ENCODE measurements around the gene OBP2B. TPM values are rescaled to one million over a fixed set of nuclear protein-coding genes. Genes with fewer than 3 reads are reported as not detected.

Gene OBP2B
- total and polyA plus RNA-seq, 2 donors (not counting 1 experiment from before 2014, with no cell fraction given) = not detected

- TF ChIP-seq CTCF (conservative IDR thresholded peaks at IDR 0.05 in 1 of 2, IDR thresholded peaks at IDR 0.05 in 1 of 2; ENCODE audit: low read depth in 1 of 2, low read length in 2 of 2) (no peak), EZH2 (IDR thresholded peaks at IDR 0.05; ENCODE audit: low read length, missing control alignments) (no peak)
- no peak overlapping the region for H3K9ac ChIP-seq (ENCODE audit: insufficient read depth, low read length)
- no peaks in the 10 kb centered on the region for H3K36me3 ChIP-seq (ENCODE audit: control insufficient read depth, insufficient read depth, low read length)
- no peaks in the 10 kb centered on the region for H3K79me2 ChIP-seq (ENCODE audit: control insufficient read depth, insufficient read depth, low read length)
- no peak overlapping the region for H3K27ac ChIP-seq (ENCODE audit: insufficient read depth, low read length)
- no peak overlapping the region for H3K4me3 ChIP-seq (replicated peaks in 1 of 4; ENCODE audit: control extremely low read depth in 1 of 4, insufficient read depth in 1 of 4, low read depth in 3 of 4, low read length in 4 of 4)
- H3K27me3 ChIP-seq (ENCODE audit: control insufficient read depth, insufficient read depth, low read length) = no peaks in the 10 kb centered on the region
- no peak overlapping the region for H3K4me2 ChIP-seq (ENCODE audit: extremely low read depth, insufficient read depth, low read length)
- no peaks in the 10 kb centered on the region for H4K20me1 ChIP-seq (ENCODE audit: control insufficient read depth, extremely low read depth, insufficient read depth, low read length)
- no peaks in the 10 kb centered on the region for H3K9me3 ChIP-seq (ENCODE audit: control insufficient read depth, insufficient read depth, low read depth, low read length)
- H2AFZ ChIP-seq (ENCODE audit: low read length) = no peak overlapping the region
- H3K4me1 ChIP-seq (ENCODE audit: control insufficient read depth, extremely low read depth, insufficient read depth, low read length) = no peaks in the 10 kb centered on the region
- DNase-seq (ENCODE audit: low read depth in 2 of 2) = no peak
Observed at GRCh38 chr9:133227242-133227860, 18.3 kb upstream of the OBP2B start.

DNA sequence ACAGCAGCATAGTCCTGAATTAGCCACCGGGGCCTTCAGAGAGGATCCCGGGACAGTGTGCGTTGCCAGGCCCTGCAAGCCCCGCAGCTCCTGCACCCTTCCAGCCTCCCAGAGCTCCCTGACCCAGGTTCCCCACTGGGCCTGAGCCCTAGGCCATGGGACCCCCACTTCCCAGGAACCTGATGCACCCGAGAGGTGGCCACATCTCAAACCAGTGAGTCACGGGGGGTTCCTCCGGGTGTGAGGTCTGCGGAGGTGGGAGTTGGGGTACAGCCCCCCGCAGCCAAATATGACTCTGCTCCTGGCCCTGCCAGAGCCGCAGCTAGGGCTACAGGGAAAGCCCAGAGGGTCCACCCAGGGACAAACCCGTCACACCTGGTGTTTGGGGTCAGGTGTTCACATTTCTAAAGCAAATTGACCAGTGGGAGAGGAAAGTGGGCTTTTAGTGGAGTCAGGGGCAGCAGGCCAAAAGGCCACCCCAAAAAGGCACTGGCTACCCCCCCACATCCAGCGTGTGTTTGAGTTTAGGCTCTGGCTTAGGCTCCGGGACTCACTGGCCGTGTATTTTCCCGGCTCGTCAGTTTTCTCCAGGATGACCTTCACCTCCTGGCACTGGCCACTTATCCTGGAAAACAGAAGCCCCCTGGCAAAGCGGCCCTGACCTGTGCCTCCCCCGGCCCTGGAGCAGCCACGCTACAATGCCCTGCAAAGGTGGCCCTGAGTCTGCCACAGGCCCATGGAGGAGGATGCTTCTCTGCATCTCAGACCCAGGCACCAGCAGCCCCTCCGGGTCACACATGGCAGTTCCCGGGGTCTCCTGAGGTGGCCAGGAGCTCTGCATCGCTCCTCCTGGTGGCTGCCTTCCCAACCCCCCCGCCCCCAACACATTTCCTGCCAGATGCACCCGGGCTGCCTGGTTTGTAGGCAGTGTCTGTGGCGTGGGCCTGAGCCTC, 17.4 kb upstream of the OBP2B start:
- no peaks in the 10 kb centered on the region for H4K20me1 ChIP-seq (ENCODE audit: control insufficient read depth, extremely low read depth, insufficient read depth, low read length)
- H2AFZ ChIP-seq (ENCODE audit: low read length) = no peak overlapping the region
- no peak overlapping the region for H3K4me3 ChIP-seq (replicated peaks in 1 of 4; ENCODE audit: control extremely low read depth in 1 of 4, insufficient read depth in 1 of 4, low read depth in 3 of 4, low read length in 4 of 4)
- no peak overlapping the region for H3K4me2 ChIP-seq (ENCODE audit: extremely low read depth, insufficient read depth, low read length)
- no peak for TF ChIP-seq CTCF (conservative IDR thresholded peaks at IDR 0.05 in 1 of 2, IDR thresholded peaks at IDR 0.05 in 1 of 2; ENCODE audit: low read depth in 1 of 2, low read length in 2 of 2)
- no peak for TF ChIP-seq EZH2 (IDR thresholded peaks at IDR 0.05; ENCODE audit: low read length, missing control alignments)
- H3K9ac ChIP-seq (ENCODE audit: insufficient read depth, low read length) = no peak overlapping the region
- H3K9me3 ChIP-seq (ENCODE audit: control insufficient read depth, insufficient read depth, low read depth, low read length) = no peaks in the 10 kb centered on the region
- H3K27me3 ChIP-seq (ENCODE audit: control insufficient read depth, insufficient read depth, low read length) = no peaks in the 10 kb centered on the region
- no peaks in the 10 kb centered on the region for H3K79me2 ChIP-seq (ENCODE audit: control insufficient read depth, insufficient read depth, low read length)
- H3K4me1 ChIP-seq (ENCODE audit: control insufficient read depth, extremely low read depth, insufficient read depth, low read length) = no peaks in the 10 kb centered on the region
- DNase-seq (ENCODE audit: low read depth in 2 of 2) = no peak
- H3K36me3 ChIP-seq (ENCODE audit: control insufficient read depth, insufficient read depth, low read length) = no peaks in the 10 kb centered on the region
- no peak overlapping the region for H3K27ac ChIP-seq (ENCODE audit: insufficient read depth, low read length)

DNA sequence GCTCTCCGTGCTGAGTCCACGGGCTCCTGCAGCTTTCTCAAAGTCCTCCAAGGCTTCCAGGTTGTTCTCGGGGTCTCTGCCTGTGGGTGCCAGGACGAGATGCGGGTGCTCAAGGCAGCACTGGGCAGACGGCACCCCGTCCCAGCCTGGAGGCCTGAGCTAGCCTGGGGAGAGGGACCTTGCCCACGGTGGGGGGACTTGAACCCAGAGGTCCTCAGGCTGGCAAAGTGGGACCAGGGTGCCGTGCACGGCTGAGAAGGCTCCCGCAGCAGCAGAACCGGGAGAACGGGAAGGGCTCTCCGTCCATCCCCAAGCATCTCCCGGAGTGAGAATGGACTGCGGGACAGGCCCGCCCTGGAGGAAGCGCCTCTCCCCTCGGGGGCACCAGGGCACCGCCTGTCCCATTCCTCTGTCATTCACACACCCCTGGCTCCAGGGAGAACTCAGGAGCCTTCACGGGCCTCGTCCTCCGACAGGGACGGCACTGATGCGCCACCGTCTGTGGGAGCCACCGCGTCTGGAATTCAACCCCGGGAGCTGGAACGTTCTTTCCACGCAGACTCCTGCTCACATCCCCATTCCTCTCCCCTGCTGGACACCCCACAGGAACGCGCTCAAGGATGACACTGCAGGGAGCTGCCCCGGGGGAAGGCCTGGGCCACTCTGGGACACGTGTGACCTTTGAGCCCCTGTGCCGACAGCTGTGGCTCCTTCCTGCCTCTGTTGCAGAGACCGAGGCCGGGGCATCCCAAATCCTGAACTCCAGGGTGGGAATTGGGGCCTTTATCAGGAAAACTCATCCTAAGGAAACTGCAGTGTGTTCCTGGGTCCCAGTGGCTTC, 16.3 kb upstream of the OBP2B start:
- no peaks in the 10 kb centered on the region for H3K27me3 ChIP-seq (ENCODE audit: control insufficient read depth, insufficient read depth, low read length)
- no peak for DNase-seq (ENCODE audit: low read depth in 2 of 2)
- H4K20me1 ChIP-seq (ENCODE audit: control insufficient read depth, extremely low read depth, insufficient read depth, low read length) = no peaks in the 10 kb centered on the region
- no peak for TF ChIP-seq CTCF (conservative IDR thresholded peaks at IDR 0.05 in 1 of 2, IDR thresholded peaks at IDR 0.05 in 1 of 2; ENCODE audit: low read depth in 1 of 2, low read length in 2 of 2)
- no peak for TF ChIP-seq EZH2 (IDR thresholded peaks at IDR 0.05; ENCODE audit: low read length, missing control alignments)
- H3K79me2 ChIP-seq (ENCODE audit: control insufficient read depth, insufficient read depth, low read length) = no peaks in the 10 kb centered on the region
- no peaks in the 10 kb centered on the region for H3K36me3 ChIP-seq (ENCODE audit: control insufficient read depth, insufficient read depth, low read length)
- no peak overlapping the region for H3K9ac ChIP-seq (ENCODE audit: insufficient read depth, low read length)
- no peak overlapping the region for H2AFZ ChIP-seq (ENCODE audit: low read length)
- H3K9me3 ChIP-seq (ENCODE audit: control insufficient read depth, insufficient read depth, low read depth, low read length) = no peaks in the 10 kb centered on the region
- H3K27ac ChIP-seq (ENCODE audit: insufficient read depth, low read length) = no peak overlapping the region
- no peak overlapping the region for H3K4me3 ChIP-seq (replicated peaks in 1 of 4; ENCODE audit: control extremely low read depth in 1 of 4, insufficient read depth in 1 of 4, low read depth in 3 of 4, low read length in 4 of 4)
- H3K4me2 ChIP-seq (ENCODE audit: extremely low read depth, insufficient read depth, low read length) = no peak overlapping the region
- H3K4me1 ChIP-seq (ENCODE audit: control insufficient read depth, extremely low read depth, insufficient read depth, low read length) = no peaks in the 10 kb centered on the region
